Small intestine (tissue), 7 donors: ENCODE measurements around the gene BCAR3. TPM values are rescaled to one million over a fixed set of nuclear protein-coding genes. Genes with fewer than 3 reads are reported as not detected.
A peak's percentile ranks its signal among the peaks of the same experiment; 100 is the strongest.

ENCODE experiments used
- DNase-seq, 2 donors: peaks; one replicate each; pipeline versions ENCODE4 v3.0.0 to v3.0.0-alpha.2; 2013
- FAIRE-seq: peaks from 2 replicates; lab custom pipeline; 2012; peaks lifted over from hg19 to GRCh38; lab: Jason Lieb, UNC
- H3K27ac ChIP-seq, 3 donors: one replicate each; pipeline ENCODE4 v1.5.1; 2013; ENCODE audit warnings: low read length in 2 of 3, mild to moderate bottlenecking in 2 of 3, control low read depth in 1 of 3, inconsistent platforms in 1 of 3, low read depth in 1 of 3, moderate library complexity in 1 of 3
- H3K27me3 ChIP-seq, 3 donors: one replicate each; pipeline ENCODE4 v1.6.1; 2013; ENCODE audit warnings: low read length in 3 of 3, inconsistent platforms in 1 of 3; ENCODE audit not compliant: control insufficient read depth in 3 of 3, insufficient read depth in 3 of 3
- H3K36me3 ChIP-seq, 3 donors: one replicate each; pipeline ENCODE4 v1.6.1; 2013; ENCODE audit warnings: low read length in 3 of 3, inconsistent platforms in 1 of 3, low read depth in 1 of 3, mild to moderate bottlenecking in 1 of 3, moderate library complexity in 1 of 3; ENCODE audit not compliant: control insufficient read depth in 3 of 3, insufficient read depth in 2 of 3
- H3K4me1 ChIP-seq, 3 donors: one replicate each; pipeline ENCODE4 v1.6.1; 2013; ENCODE audit warnings: low read length in 2 of 3, inconsistent platforms in 1 of 3, low read depth in 1 of 3, mild to moderate bottlenecking in 1 of 3, moderate library complexity in 1 of 3; ENCODE audit not compliant: control insufficient read depth in 3 of 3, insufficient read depth in 2 of 3
- H3K4me3 ChIP-seq, 3 donors: one replicate each; pipeline ENCODE4 v1.5.1; 2013; ENCODE audit warnings: low read length in 3 of 3, control low read depth in 1 of 3, inconsistent platforms in 1 of 3, low read depth in 1 of 3, mild to moderate bottlenecking in 1 of 3, moderate library complexity in 1 of 3
- H3K9me3 ChIP-seq, 2 donors: one replicate each; pipeline ENCODE4 v1.6.1; 2013; ENCODE audit warnings: low read depth in 1 of 2, low read length in 1 of 2; ENCODE audit not compliant: control insufficient read depth in 2 of 2, insufficient read depth in 1 of 2
- WGBS, 3 donors: extraction: QIAGEN DNeasy Blood & Tissue Kit; methylation state at CpG; one replicate each; pipeline ENCODE4 v1.1.7; 2013; 5-methylcytosine and 5-hydroxymethylcytosine counted together
- polyA plus RNA-seq, 4 donors: library from polyadenylated mRNA; stranded (reverse) in 3 of 4; unstranded in 1 of 4; fragments of 200-250 nt in 3 of 4; fragments of 120-200 nt in 1 of 4; gene quantifications; one replicate each; pipeline versions ENCODE4 v1.2.1 to v1.2.3, GENCODE V29; 2013
- donor health status: healthy with polysubstance abuse.
- donor health status: control.
- donor health status: control.
- donor health status: Bipolar disorder and iron deficiency.
- donor health status: healthy.

BCAR3 gene
- polyA plus RNA-seq, 4 donors: 15.9 to 26.2 (median 20.1) TPM

DNA sequence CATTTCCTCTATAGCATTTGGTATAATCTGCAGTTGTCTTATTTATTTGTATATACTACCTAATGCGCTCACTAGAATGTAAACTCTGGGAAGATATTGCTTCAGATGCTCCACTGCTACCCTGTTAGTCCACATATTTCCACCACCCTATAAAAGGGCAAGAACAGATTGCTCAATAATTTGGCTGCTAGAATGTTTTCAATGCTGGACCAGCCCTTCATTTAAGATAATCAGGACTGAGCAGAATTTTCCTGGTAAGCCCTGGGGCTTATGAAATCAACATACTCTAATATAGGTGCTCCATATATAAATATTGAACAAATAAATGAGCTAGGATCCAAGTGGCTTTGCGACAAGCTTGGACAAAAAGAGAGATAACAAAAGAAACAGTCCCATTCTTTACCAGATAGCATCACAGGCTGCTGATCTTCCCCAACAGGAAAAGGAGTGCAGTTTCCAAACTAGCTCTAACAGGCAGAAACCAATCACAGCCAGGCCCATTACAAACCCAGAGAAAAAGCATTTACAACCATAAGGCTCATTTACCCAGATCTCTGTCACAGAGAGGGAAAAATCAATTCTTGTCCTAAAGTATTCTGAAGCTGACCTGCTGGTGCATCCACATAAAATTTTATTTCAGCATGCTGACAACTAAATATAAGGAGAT lies 8.3 kb downstream of the BCAR3 start:
- no peaks in the 10 kb centered on the region for H3K27me3 ChIP-seq
- 61 to 85% (median 74%) methylated on average over 2 of the region's 2 CpGs for WGBS, 3 donors
- peak overlapping the region in 1 of 3 donors; percentile 81 for H3K27ac ChIP-seq
- H3K4me1 ChIP-seq: peaks cover 11 to 43% (median 14%) of the 10 kb centered on the region in 3 donors
- no peak overlapping the region for H3K4me3 ChIP-seq
- no peak for FAIRE-seq
- peak in 1 of 2 donors; percentile 36 for DNase-seq
- no peaks in the 10 kb centered on the region for H3K9me3 ChIP-seq
- H3K36me3 ChIP-seq: peaks cover 0 to 10% (median 0%) of the 10 kb centered on the region in 3 donors

GRCh38 chr1:93672477-93673162 lies 9.0 kb downstream of the BCAR3 start:
- no peaks in the 10 kb centered on the region for H3K9me3 ChIP-seq
- H3K4me3 ChIP-seq: no peak overlapping the region
- DNase-seq (no peak), FAIRE-seq (no peak)
- H3K36me3 ChIP-seq: peaks cover 0 to 10% (median 0%) of the 10 kb centered on the region in 3 donors
- H3K27me3 ChIP-seq: no peaks in the 10 kb centered on the region
- H3K4me1 ChIP-seq: peaks cover 11 to 49% (median 14%) of the 10 kb centered on the region in 3 donors
- 22 to 61% (median 45%) methylated on average over 5 of the region's 5 CpGs for WGBS, 3 donors
- H3K27ac ChIP-seq: peak overlapping the region; percentile 35 to 81 (median 38)

DNA sequence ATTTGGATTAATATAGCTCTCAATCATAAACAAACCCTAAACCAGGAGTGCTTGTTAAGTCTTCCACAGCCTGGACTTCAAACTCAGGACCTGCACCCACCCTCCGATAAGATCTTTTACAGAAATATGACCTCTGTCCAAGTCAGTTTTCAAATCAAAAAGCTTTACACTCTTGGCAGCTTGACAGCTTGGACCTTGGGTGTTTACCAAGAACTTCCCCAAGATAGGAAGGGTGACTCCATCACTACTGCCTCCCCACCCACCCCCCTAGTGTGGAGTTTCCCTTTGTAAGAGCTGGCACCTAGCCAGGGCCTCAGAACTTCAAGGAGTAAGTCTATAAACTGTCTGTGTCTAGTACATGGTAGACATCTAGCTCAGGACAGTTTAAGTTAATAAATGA lies 9.6 kb downstream of the BCAR3 start:
- H3K27ac ChIP-seq: peak overlapping the region; percentile 35 to 81 (median 38)
- DNase-seq (peak; percentile 96 to 98), FAIRE-seq (no peak)
- H3K4me1 ChIP-seq: peaks cover 11 to 52% (median 14%) of the 10 kb centered on the region in 3 donors
- WGBS, 3 donors: 17 to 29% (median 26%) methylated on average over 1 of the region's 1 CpG
- H3K27me3 ChIP-seq: no peaks in the 10 kb centered on the region
- peaks cover 0 to 9% (median 0%) of the 10 kb centered on the region in 3 donors for H3K36me3 ChIP-seq
- H3K4me3 ChIP-seq: no peak overlapping the region
- H3K9me3 ChIP-seq: no peaks in the 10 kb centered on the region

DNA sequence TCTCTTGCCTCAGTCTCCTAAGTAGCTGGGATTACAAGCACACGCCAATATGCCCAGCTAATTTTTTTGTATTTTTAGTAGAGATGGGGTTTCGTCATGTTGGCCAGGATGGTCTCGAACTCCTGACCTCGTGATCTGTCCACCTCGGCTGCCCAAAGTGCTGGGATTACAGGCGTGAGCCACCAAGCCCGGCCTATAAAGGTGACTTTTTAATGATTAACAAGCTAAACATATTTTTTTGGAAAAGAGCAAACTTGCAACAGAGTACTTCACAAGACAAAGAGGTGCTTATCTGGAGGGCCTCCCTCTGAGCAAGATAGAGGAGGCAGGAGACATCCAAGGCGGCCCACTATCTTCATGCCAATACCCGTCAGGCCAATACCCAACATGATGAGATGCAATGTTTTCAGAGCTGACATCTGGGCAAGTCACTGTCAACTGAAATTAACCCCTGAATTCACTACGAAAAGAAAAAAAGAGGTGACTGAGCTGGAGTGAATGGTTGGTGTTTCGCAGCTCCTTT lies 10.5 kb downstream of the BCAR3 start:
- peak overlapping the region in 1 of 3 donors; percentile 81 for H3K27ac ChIP-seq

DNA sequence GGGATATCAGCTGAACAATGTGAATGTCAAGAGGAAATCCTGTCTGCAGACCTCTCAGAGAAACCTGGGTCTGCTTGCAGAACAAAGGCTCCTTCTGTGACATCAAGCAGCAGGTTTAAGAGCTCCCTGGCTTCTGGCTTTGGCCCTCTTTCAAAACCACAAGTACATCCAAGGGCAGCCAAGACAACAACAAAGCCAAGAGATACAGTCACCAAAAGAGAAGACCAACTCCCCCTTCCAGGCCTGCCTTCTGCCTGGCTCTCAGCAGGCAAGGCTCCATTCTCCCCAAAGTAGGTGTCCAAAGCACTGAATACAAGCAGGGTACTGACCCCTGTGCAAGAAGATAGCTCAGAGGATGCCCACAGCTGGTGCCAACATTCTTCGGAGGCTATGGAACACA lies 11.5 kb downstream of the BCAR3 start:
- no peak for FAIRE-seq
- Histone ChIP-seq H3K4me1 (peaks cover 11 to 48% (median 12%) of the 10 kb centered on the region in 3 donors), H3K36me3 (peaks cover 0 to 14% (median 0%) of the 10 kb centered on the region in 3 donors), H3K27me3 (no peaks in the 10 kb centered on the region), H3K9me3 (no peaks in the 10 kb centered on the region), H3K4me3 (no peak overlapping the region), H3K27ac (no peak overlapping the region)
- no peak for DNase-seq
- 83 to 93% (median 85%) methylated on average over 1 of the region's 1 CpG for WGBS, 3 donors

More for the DNA sequence above, 10.5 kb downstream of the BCAR3 start:
- 74 to 86% (median 80%) methylated on average over 11 of the region's 11 CpGs for WGBS, 3 donors
- DNase-seq: peak in 1 of 2 donors; percentile 48
- Histone ChIP-seq H3K9me3 (no peaks in the 10 kb centered on the region), H3K4me3 (no peak overlapping the region), H3K4me1 (peaks cover 11 to 52% (median 14%) of the 10 kb centered on the region in 3 donors), H3K27me3 (no peaks in the 10 kb centered on the region), H3K36me3 (peaks cover 0 to 14% (median 0%) of the 10 kb centered on the region in 3 donors)
- no peak for FAIRE-seq

GRCh38 chr1:93669369-93669768 lies 12.3 kb downstream of the BCAR3 start:
- Histone ChIP-seq H3K4me1 (peaks cover 11 to 48% (median 12%) of the 10 kb centered on the region in 3 donors), H3K27me3 (no peaks in the 10 kb centered on the region), H3K4me3 (no peak overlapping the region), H3K36me3 (peaks cover 0 to 10% (median 0%) of the 10 kb centered on the region in 3 donors), H3K27ac (no peak overlapping the region), H3K9me3 (no peaks in the 10 kb centered on the region)
- DNase-seq: no peak
- FAIRE-seq: no peak
- 78 to 89% (median 78%) methylated on average over 4 of the region's 4 CpGs for WGBS, 3 donors

GRCh38 chr1:93668951-93669350 lies 12.7 kb downstream of the BCAR3 start:
- H3K27ac ChIP-seq: no peak overlapping the region
- peaks cover 11 to 46% (median 12%) of the 10 kb centered on the region in 3 donors for H3K4me1 ChIP-seq
- H3K27me3 ChIP-seq: no peaks in the 10 kb centered on the region
- peaks cover 0 to 9% (median 0%) of the 10 kb centered on the region in 3 donors for H3K36me3 ChIP-seq
- no peak overlapping the region for H3K4me3 ChIP-seq
- H3K9me3 ChIP-seq: no peaks in the 10 kb centered on the region
- WGBS, 3 donors: 93 to 96% (median 94%) methylated on average over 5 of the region's 5 CpGs
- no peak for FAIRE-seq
- DNase-seq: no peak

DNA sequence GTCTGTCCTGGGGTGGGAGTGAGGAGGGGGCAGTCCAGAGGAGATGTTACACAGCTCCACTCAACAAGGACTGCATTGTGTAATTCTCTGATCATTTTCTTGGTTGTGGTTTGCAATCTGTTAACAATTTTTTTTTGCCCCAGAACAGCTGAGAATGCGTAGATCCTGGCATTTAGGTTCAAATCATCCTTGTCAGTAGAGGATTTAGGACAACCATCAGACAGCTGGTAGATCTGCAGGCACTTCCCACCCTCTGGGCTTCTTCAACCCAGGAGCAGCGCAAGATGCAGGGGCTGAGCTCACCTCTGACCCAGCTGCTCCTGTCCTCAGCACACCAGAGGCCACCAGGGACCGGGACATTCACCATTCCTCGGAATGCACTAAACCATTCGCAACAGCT lies 13.5 kb downstream of the BCAR3 start:
- no peak for DNase-seq
- no peak for FAIRE-seq
- no peaks in the 10 kb centered on the region for H3K27me3 ChIP-seq
- no peak overlapping the region for H3K4me3 ChIP-seq
- peaks cover 8 to 47% (median 11%) of the 10 kb centered on the region in 3 donors for H3K4me1 ChIP-seq
- H3K27ac ChIP-seq: no peak overlapping the region
- no peaks in the 10 kb centered on the region for H3K9me3 ChIP-seq
- 94 to 96% (median 94%) methylated on average over 5 of the region's 5 CpGs for WGBS, 3 donors
- peaks cover 0 to 9% (median 0%) of the 10 kb centered on the region in 3 donors for H3K36me3 ChIP-seq
